Stimulated activated CD8-positive, alpha-beta memory T cell treated with anti-CD3 and anti-CD28 coated beads, Interleukin-7, amount 100 ng/mL, for 48 hours (primary cell): ENCODE measurements around the gene SERPINA3.

Source experiments
- DNase-seq, 2 donors: peaks; one replicate each; pipeline ENCODE4 v3.0.0-alpha.2; 2020; ENCODE audit warnings: low read depth in 1 of 2; ENCODE audit errors: extremely low read depth in 1 of 2

SERPINA3 gene

GRCh38 chr14:94612580-94613554 lies 676 bp downstream of the SERPINA3 start:
- no peak for DNase-seq

- DNase-seq: no peak
These were observed 1.8 kb downstream of the SERPINA3 start for GRCh38 chr14:94613720-94614644.

- no peak for DNase-seq
These were observed 2.6 kb downstream of the SERPINA3 start for GRCh38 chr14:94614802-94615201.

- no peak for DNase-seq
These were observed 3.1 kb downstream of the SERPINA3 start for GRCh38 chr14:94615254-94615653.

GRCh38 chr14:94615823-94616570 lies 3.8 kb downstream of the SERPINA3 start:
- DNase-seq: no peak

GRCh38 chr14:94617366-94617941 lies 5.3 kb downstream of the SERPINA3 start:
- no peak for DNase-seq

- DNase-seq: no peak
These were observed 6.0 kb downstream of the SERPINA3 start for GRCh38 chr14:94617988-94618822.

GRCh38 chr14:94619297-94619696 lies 7.1 kb downstream of the SERPINA3 start:
- DNase-seq: no peak

- DNase-seq: no peak
These were observed 8.4 kb downstream of the SERPINA3 start for GRCh38 chr14:94620597-94620996.

- no peak for DNase-seq
These were observed 9.4 kb downstream of the SERPINA3 start for GRCh38 chr14:94621358-94622134.

- no peak for DNase-seq
These were observed 10.6 kb downstream of the SERPINA3 start for GRCh38 chr14:94622653-94623421.

GRCh38 chr14:94623422-94623809 lies 11.2 kb downstream of the SERPINA3 start:
- no peak for DNase-seq

GRCh38 chr14:94623856-94624499 lies 11.8 kb downstream of the SERPINA3 start:
- no peak for DNase-seq

GRCh38 chr14:94624537-94625352 lies 12.6 kb downstream of the SERPINA3 start:
- DNase-seq: no peak

GRCh38 chr14:94625353-94625635 lies 13.1 kb downstream of the SERPINA3 start:
- no peak for DNase-seq

GRCh38 chr14:94628578-94628977 lies 16.4 kb downstream of the SERPINA3 start:
- no peak for DNase-seq

GRCh38 chr14:94630396-94630795 lies 18.2 kb downstream of the SERPINA3 start:
- DNase-seq: no peak
